GM23248 (cell line): ENCODE data around the gene CCS. TPM values are rescaled to one million over a fixed set of nuclear protein-coding genes. Genes with fewer than 3 reads are reported as not detected.

Source experiments
- DNase-seq: peaks from one replicate; pipeline ENCODE4 v3.0.0-alpha.2; 2015
- H2AFZ ChIP-seq: fragments of 200-600 bp; sonication (generic); 2 replicates; pipeline ENCODE4 v1.6.1; 2016; ENCODE audit warnings: antibody characterized with exemption
- H3F3A ChIP-seq: fragments of 200-600 bp; sonication (generic); 2 replicates; pipeline ENCODE4 v1.6.1; 2016; ENCODE audit warnings: mild to moderate bottlenecking, antibody characterized with exemption, mixed run types; ENCODE audit not compliant: insufficient read depth
- H3K27ac ChIP-seq: fragments of 200-600 bp; sonication (generic); 2 replicates; pipeline ENCODE4 v1.5.1; 2016; ENCODE audit warnings: mild to moderate bottlenecking
- H3K27me3 ChIP-seq: fragments of 200-600 bp; sonication (generic); replicated peaks from 2 replicates; pipeline ENCODE4 v1.6.1; 2016; ENCODE audit warnings: mild to moderate bottlenecking; ENCODE audit not compliant: insufficient read depth
- H3K36me3 ChIP-seq: fragments of 200-600 bp; sonication (generic); 2 replicates; pipeline ENCODE4 v1.6.1; 2016; ENCODE audit warnings: low read depth, mild to moderate bottlenecking
- H3K4me1 ChIP-seq: fragments of 200-600 bp; sonication (generic); 2 replicates; pipeline ENCODE4 v1.6.1; 2016; ENCODE audit warnings: mild to moderate bottlenecking; ENCODE audit not compliant: insufficient read depth
- H3K4me2 ChIP-seq: fragments of 200-600 bp; sonication (generic); one replicate; pipeline ENCODE4 v1.6.1; 2016; ENCODE audit warnings: mild to moderate bottlenecking; ENCODE audit not compliant: unreplicated experiment
- H3K4me3 ChIP-seq: fragments of 200-600 bp; sonication (generic); 2 replicates; pipeline ENCODE4 v1.5.1; 2016; ENCODE audit warnings: mild to moderate bottlenecking
- H3K79me2 ChIP-seq: fragments of 200-600 bp; sonication (generic); 2 replicates; pipeline ENCODE4 v1.6.1; 2016; ENCODE audit warnings: mild to moderate bottlenecking; ENCODE audit not compliant: insufficient read depth
- H3K9ac ChIP-seq: fragments of 200-600 bp; sonication (generic); 2 replicates; pipeline ENCODE4 v1.6.1; 2016; ENCODE audit warnings: mild to moderate bottlenecking
- H3K9me2 ChIP-seq: fragments of 200-600 bp; sonication (generic); 2 replicates; pipeline ENCODE4 v1.6.1; 2016; ENCODE audit warnings: mixed run types, mild to moderate bottlenecking, moderate library complexity; ENCODE audit not compliant: insufficient read depth
- H3K9me3 ChIP-seq: fragments of 200-600 bp; sonication (generic); one replicate; pipeline ENCODE4 v1.6.1; 2017; ENCODE audit warnings: low read depth
- H4K20me1 ChIP-seq: fragments of 200-600 bp; sonication (generic); 2 replicates; pipeline ENCODE4 v1.6.0; 2016; ENCODE audit not compliant: insufficient read depth
- EZH2 ChIP-seq: fragments of 200-600 bp; sonication (generic); IDR thresholded peaks from 2 replicates; pipeline ENCODE4 v1.6.1; 2018; ENCODE audit warnings: antibody characterized with exemption, mild to moderate bottlenecking; ENCODE audit not compliant: insufficient read depth, poor library complexity, severe bottlenecking
- EZH2phosphoT487 ChIP-seq: fragments of 200-600 bp; sonication (generic); IDR thresholded peaks from 2 replicates; pipeline ENCODE4 v1.6.1; 2018; ENCODE audit warnings: antibody characterized with exemption, moderate library complexity, mild to moderate bottlenecking, low read depth; ENCODE audit not compliant: insufficient read depth
- WGBS, 2 experiments: methylation state at CpG; one replicate each; pipeline ENCODE4 v1.1.6; 2015 to 2017; ENCODE audit warnings: low lambda C conversion rate in 2 of 2, low coverage in 1 of 2; ENCODE audit errors: missing lambda C conversion rate in 2 of 2; 5-methylcytosine and 5-hydroxymethylcytosine counted together
- in situ Hi-C: fragments of 300-500 bp; cut with MboI; formaldehyde crosslinking; loops from 2 replicates; pipeline ENCODE4 v1.15.0; 2020
- polyA plus RNA-seq: library from polyadenylated mRNA; unstranded; fragments of >200 nt; fragmentation: Nextera tagmentation; extraction: Ambion mirVana; gene quantifications from 2 replicates; pipeline ENCODE4 v1.2.1, GENCODE V29; 2016
- total RNA-seq: library from RNA; depleted of rRNA; stranded (reverse); fragments of >200 nt; shearing (Covaris generic); gene quantifications from 2 replicates; pipeline ENCODE4 v1.2.3, GENCODE V29; 2014

The CCS gene
- total and polyA plus RNA-seq, 2 experiments from 2014 or later = 28.0 to 44.2 TPM

DNA sequence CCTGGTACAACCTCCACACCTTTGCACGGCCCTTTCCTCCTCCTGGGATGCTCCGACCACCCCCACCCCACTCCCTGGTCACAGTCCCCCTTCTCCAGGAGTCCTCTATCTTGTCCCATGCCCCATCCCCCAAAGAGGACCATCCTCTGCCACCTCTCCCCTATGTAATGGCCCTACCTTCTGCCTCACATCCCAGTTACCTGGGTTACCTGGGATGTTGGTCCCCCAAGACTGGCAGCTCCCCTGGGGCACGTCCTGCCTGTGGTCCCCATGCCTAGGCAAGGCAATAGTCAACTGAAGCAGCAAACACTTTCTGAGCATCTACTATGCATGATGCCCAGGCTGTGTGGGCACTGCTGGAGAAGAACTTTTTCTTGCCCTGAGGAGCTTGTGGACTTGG is 37.6 kb upstream of the CCS start:
- no peaks in the 10 kb centered on the region for H3K4me1 ChIP-seq
- H3K4me3 ChIP-seq = no peak overlapping the region
- H2AFZ ChIP-seq = no peak overlapping the region
- H3F3A ChIP-seq = no peaks in the 10 kb centered on the region
- no peaks in the 10 kb centered on the region for H3K36me3 ChIP-seq
- no peaks in the 10 kb centered on the region for H3K79me2 ChIP-seq
- H3K9me2 ChIP-seq = no peaks in the 10 kb centered on the region
- in situ Hi-C loops = no loop called here
- DNase-seq = no peak
- H3K27me3 ChIP-seq = peaks cover 9% of the 10 kb centered on the region
- 17 to 19% methylated on average over 2 to 3 of the region's 3 CpGs for WGBS, 2 experiments
- no peak overlapping the region for H3K9ac ChIP-seq
- no peak overlapping the region for H3K27ac ChIP-seq
- no peaks in the 10 kb centered on the region for H3K9me3 ChIP-seq
- no peak overlapping the region for H3K4me2 ChIP-seq
- TF ChIP-seq EZH2 = no peak
- TF ChIP-seq EZH2phosphoT487 = no peak
- no peaks in the 10 kb centered on the region for H4K20me1 ChIP-seq

DNA sequence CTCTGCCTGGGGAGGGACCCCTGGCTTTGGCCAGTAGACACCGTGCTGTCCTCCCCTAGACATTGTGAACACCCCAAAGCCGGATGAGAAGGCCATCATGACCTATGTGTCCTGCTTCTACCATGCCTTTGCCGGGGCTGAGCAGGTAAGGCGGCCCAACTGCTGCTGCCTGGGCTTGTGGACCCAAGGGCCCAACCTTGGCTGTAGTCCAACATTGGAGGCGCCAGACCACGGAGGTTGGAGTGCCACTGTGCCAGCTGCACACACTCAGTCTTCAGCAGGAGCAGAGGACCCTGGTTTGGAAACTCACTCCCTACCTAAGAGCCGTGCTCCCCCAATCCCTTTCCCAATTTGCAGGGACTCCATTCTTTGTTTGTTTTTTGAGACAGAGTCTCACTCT is 36.9 kb upstream of the CCS start:
- Histone ChIP-seq H3K9me2 (no peaks in the 10 kb centered on the region), H3K79me2 (no peaks in the 10 kb centered on the region), H3K4me2 (no peak overlapping the region), H3K9me3 (no peaks in the 10 kb centered on the region), H3K27ac (no peak overlapping the region), H4K20me1 (no peaks in the 10 kb centered on the region), H3K27me3 (peaks cover 9% of the 10 kb centered on the region), H3F3A (no peaks in the 10 kb centered on the region), H3K36me3 (no peaks in the 10 kb centered on the region), H3K4me3 (no peak overlapping the region), H3K4me1 (no peaks in the 10 kb centered on the region), H2AFZ (no peak overlapping the region), H3K9ac (no peak overlapping the region)
- in situ Hi-C loops = no loop called here
- TF ChIP-seq EZH2 (no peak), EZH2phosphoT487 (no peak)
- 76 to 82% methylated on average over 7 of the region's 7 CpGs for WGBS, 2 experiments
- DNase-seq = no peak

DNA sequence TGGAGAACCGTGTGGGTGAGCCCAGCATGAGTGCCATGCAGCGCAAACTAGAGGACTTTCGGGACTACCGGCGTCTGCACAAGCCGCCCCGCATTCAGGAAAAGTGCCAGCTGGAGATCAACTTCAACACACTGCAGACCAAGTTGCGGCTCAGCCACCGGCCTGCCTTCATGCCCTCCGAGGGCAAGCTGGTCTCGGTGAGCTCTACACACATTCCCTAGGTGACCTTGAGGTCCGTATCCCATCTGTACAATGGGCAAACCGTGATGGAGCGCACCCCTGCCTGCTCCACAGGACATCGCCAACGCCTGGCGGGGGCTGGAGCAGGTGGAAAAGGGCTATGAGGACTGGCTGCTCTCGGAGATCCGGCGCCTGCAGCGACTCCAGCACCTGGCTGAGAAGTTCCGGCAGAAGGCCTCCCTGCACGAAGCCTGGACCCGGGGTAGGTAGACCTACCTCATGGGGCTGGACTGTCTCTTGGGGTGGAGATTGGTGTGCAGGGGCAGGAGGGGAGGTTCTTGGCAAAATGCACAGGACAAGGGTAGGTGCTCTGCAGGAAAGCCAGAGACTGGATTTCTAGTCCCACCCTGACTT is 35.2 kb upstream of the CCS start:
- Histone ChIP-seq H3K27ac (no peak overlapping the region), H3K4me1 (no peaks in the 10 kb centered on the region), H3K4me2 (no peak overlapping the region), H3K27me3 (peaks cover 9% of the 10 kb centered on the region), H3F3A (no peaks in the 10 kb centered on the region), H3K79me2 (no peaks in the 10 kb centered on the region), H3K9me3 (no peaks in the 10 kb centered on the region), H3K4me3 (no peak overlapping the region), H3K9me2 (no peaks in the 10 kb centered on the region), H3K9ac (no peak overlapping the region), H2AFZ (no peak overlapping the region), H3K36me3 (no peaks in the 10 kb centered on the region), H4K20me1 (no peaks in the 10 kb centered on the region)
- in situ Hi-C loops = no loop called here
- WGBS, 2 experiments = 85 to 91% methylated on average over 22 to 24 of the region's 24 CpGs
- no peak for DNase-seq
- TF ChIP-seq EZH2 (no peak), EZH2phosphoT487 (no peak)

DNA sequence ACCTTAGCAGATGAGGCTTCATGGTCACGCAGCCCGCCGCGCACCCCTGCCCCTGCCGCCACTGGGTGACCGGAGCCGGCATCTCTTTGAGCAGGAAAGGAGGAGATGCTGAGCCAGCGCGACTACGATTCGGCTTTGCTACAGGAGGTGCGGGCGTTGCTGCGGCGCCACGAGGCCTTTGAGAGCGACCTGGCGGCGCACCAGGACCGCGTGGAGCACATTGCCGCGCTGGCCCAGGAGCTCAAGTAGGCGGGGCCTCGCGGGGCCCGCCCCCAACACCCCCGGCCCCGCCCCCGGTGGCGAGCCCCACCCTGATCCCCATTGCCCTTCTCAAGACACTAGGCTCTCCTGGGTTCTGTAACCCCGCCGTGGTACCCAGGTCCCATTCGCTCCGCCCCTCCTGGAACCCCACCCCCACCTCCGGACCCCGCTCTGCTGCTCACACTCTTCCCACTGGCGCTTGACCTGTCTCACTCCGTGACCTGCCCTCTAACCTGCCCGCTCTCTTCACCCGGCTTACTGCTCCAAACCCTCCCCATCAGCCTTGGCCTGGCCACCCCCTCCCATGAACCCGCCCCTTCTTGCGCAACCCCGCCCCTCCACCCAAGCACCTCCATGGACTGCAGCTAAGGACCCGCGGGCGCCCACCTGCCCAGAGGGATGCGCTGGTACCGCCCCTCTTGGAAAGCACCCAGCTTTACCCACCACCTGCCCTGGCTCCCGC is 33.7 kb upstream of the CCS start:
- no peaks in the 10 kb centered on the region for H4K20me1 ChIP-seq
- no peak overlapping the region for H3K9ac ChIP-seq
- no peak overlapping the region for H3K4me3 ChIP-seq
- no peaks in the 10 kb centered on the region for H3K9me2 ChIP-seq
- peaks cover 9% of the 10 kb centered on the region for H3K27me3 ChIP-seq
- H3K79me2 ChIP-seq = no peaks in the 10 kb centered on the region
- 25 to 36% methylated on average over 24 to 36 of the region's 50 CpGs for WGBS, 2 experiments
- DNase-seq = peak; percentile 59
- peak overlapping the region; percentile 29; the same call in 1 of the 2 replicates for H2AFZ ChIP-seq
- H3K4me2 ChIP-seq = no peak overlapping the region
- H3K9me3 ChIP-seq = no peaks in the 10 kb centered on the region
- in situ Hi-C loops = no loop called here
- no peaks in the 10 kb centered on the region for H3F3A ChIP-seq
- TF ChIP-seq EZH2 = no peak
- no peak for TF ChIP-seq EZH2phosphoT487
- H3K4me1 ChIP-seq = no peaks in the 10 kb centered on the region
- no peaks in the 10 kb centered on the region for H3K36me3 ChIP-seq
- H3K27ac ChIP-seq = no peak overlapping the region
